CD4-positive, alpha-beta T cell treated with Interleukin-15 for 1 hour (primary cell): ENCODE data around the gene NOP56.

ENCODE experiments used
- DNase-seq: peaks from one replicate; pipeline ENCODE4 v3.0.0-alpha.2; 2020

Gene NOP56

GRCh38 chr20:2688041-2688591, 35.7 kb downstream of the NOP56 start:
- peak; percentile 79 for DNase-seq

GRCh38 chr20:2690213-2690612, 37.8 kb downstream of the NOP56 start:
- DNase-seq: no peak

DNA sequence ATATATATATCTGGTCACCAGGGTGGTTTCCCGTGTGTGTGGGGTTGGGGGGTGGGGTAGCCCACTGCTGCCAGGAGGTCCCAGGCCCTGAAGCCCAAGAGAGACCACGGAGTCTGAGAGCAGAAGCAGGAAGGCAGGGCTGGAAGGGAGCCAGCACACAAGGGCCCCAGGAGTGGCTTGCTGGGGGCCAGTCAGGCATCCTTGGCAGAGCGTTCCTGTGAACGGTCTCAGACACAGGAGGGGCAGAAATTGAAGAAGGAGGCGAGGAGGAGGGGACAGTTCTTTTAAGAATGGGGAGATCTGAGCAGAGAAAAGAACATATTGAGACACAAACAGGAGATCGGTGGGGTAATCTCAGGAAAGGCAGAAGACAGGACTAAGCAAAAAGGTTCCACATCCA, 38.3 kb downstream of the NOP56 start:
- DNase-seq: peak; percentile 2

DNA sequence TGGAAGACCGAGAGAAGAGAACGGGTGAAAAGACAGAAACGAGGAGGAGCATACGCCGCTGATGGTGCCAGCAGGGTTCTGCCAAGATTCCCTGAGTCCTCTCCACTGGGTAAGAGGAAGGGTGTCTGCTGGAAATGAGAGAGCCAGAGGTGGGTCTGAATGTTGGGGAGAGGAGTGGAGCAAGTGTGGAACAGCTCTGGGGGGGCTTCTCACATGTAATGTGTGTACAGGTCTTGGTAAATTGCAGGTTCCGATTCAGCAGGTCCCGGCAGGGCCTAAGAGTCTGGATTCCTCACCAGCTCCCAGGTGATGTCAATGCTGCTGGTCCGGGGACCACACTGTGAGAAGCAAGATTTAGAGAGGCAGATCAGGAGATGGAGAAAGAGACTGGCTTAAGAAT, 38.7 kb downstream of the NOP56 start:
- DNase-seq: peak; percentile 11

GRCh38 chr20:2691663-2692035, 39.2 kb downstream of the NOP56 start:
- no peak for DNase-seq

DNA sequence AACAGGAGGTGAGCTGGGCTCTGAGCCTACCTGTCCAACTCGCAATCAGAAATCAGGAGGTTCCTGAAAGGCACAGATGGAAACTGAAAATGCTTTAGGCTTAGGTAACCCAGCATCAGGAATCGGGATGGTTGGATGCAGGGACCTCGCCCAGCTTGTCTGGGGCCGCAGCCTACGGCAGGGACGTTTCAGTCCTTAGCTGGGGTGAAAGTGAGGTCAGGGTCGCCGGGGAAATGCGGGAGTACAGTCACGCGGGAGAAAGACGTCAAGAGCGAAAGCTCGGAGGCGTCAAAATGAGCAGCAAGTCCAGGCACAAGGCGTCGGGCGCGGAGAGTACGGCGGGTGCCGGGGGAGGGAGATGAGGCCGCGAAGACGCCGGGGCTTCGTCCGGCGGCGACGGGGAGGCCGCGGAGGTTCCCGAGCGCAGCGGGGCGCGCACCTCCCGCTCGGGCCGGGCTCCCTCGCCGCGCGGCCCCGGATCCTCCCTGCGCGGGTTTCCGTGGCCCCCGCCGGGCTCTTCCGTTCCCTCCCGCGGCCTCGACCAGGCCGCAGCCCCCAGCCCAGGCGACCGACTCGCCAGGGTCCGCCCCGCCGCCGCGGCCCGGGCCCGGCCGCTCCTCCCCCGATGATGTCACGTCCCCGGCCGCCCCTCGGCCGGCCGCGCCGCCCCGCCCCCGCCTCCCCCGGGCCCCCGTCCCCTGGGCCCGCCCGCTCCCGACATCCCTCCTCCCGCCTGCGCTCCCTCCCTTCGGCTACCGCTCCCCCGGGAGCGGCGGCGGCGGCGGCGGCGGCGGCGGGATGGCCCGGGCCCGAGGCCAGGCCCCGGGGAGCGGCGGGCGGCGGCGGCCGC, 39.8 kb downstream of the NOP56 start, which contains the start of gene EBF4:
Gene EBF4, plus strand, starts transcription at position 745 of the 850 bp plus-strand sequence. CDS start 866 bp downstream, outside the sequence.
- peak; percentile 30 for DNase-seq

DNA sequence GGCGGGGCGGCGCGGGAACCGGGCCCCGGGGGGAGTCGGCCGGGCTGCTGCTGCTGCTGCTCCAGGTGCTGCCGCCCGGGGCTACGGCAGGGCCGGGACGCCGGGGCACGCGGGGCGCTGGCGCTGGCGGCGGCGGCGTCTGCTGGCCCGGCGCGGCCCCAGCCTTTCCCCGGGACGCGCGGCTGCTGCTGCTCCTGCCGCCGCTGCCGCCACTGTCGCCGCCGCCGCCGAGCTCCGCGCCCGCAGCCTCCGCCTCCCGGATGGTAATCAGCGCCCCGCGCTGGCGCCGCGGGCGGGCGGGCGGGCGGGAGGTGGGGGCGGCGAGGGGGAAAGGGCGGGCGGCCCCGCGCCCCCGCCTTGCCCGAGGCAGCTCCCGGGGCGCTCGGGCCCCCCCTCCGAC, 40.5 kb downstream of the NOP56 start:
- DNase-seq: no peak

DNA sequence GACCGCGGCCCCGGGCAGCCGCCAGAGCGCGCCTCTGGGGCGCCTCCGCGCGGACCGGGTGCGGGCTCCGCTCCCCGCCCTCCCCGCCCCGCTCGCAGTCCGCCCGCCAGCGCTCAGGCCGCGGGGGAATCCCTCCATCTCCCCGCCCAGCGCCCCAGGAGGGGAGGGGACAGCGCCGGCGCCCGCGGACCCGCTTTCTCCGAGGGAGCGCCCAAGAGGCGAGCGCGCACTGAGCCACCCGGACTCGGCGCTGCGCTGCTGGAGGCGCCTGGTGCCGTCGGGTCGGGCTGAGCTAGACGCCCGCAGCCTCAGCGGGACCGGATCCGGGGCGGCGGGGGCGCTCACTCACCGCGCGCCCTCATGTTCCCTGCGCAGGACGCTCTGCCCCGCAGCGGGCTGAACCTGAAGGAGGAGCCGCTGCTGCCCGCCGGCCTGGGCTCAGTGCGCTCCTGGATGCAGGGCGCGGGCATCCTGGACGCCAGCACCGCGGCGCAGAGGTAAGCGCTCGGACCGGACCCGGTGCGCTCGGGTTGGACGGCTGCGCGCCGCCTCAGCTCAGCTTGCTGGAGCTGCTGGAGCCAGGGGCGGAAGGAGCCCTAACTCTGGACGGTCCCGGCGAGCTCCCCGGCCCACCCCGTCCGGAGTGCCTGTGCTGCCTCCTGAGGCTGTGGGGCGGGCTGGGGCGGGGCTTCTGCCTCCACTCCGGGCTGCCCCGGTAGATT, 41.0 kb downstream of the NOP56 start:
- peak; percentile 57 for DNase-seq

DNA sequence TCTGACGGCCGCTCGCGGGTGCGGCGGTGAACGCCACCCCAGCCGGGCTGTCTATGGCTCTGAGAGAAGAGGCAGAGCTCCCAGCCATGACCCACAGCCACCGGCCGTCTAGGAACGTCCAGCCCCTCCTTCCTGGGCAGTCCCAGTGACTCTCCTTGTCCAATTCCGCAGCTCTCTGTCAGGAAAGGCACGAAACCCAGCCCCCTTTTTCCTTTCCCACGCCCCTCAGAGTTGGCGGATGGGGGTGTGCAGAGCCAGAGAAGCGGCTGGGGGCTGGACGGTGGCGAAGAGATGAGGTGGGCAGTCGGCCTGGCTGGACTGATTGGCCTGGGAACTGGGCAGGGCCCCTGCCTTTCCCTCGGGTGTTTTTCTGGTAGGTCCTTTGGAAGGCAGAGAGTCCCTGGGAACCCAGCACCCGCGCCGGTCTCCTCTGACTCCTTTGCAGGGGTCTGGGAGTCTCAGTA, 41.6 kb downstream of the NOP56 start:
- peak; percentile 12 for DNase-seq

DNA sequence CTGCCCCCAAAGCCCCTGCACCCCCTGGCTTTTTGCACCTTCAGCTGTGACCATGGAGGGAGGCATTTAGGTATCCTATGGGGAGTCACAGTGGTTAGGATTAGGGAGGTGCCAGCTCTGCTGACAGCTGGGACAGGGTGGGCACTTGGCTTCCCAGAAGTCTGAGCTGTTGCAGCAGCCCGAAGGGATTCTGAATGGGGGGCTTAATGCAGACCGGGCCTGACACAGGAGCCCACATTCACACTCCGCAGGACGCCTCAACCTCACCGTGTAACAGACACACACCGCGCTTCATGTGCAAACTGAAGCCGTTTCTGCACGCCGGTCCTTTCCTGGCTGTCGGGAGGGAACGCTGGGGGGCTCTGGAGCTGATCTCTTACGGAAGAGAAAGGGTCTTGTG, 42.1 kb downstream of the NOP56 start:
- peak; percentile 14 for DNase-seq

DNA sequence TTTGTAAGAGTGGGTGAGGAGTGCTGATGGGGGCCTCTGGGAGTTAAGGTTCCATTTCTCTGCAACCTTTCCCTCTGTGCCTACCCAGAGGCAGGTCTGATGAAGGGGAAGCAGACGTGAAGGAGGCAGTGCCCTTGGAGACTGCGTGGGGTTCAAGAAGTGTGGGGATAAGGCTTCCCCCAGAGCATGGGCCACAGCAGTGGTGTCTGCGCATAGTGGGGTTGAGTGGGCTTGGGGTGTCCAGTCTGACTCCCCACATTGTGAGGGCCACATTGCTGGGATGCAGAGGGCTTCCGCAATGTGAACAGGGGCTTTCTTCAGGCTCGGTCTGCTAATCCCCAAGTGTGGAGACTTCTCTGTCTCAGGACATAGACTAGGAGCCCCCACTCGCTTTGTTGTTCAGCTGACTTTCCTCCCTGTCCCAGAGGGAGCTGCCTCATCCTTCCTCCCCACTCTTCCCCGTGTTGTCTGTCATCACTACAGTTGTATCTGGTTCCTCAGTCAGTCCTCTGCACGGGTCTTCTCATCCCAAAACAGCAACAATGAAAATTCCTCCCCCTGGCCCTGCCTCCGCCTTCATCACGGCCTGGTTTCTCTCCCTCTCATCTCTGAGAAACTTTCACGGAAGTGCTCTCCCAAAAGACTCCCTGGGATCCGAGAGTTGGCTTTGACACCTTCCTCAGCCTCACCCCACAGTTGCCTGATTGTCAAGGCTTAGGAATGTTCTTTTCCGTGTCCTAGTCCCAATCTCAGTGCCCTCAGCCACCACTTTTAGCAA, 43.0 kb downstream of the NOP56 start:
- peak; percentile 7 for DNase-seq

DNA sequence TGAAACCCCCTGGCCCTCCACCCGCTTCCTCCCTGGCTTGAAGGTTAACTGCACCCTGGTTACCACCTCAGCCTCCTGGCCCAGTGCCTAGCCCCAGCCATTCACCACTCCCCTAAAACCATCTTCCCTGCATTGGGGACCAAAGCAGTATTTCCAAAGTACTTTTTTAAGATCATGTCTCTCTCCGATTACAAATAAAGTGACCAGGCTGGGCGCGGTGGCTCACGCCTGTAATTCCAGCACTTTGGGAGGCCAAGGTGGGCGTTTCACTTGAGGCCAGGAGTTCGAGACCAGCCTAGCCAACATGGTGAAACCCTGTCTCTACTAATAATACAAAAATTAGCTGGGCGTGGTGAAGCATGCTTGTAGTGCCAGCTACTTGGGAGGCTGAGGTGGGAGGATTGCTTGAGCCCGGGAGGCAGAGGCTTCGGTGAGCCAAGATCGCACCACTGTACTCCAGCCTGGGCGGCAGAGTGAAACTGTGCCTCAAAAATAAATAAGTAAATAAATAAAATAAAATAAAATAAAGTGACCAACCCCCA, 43.6 kb downstream of the NOP56 start:
- peak; percentile 1 for DNase-seq

DNA sequence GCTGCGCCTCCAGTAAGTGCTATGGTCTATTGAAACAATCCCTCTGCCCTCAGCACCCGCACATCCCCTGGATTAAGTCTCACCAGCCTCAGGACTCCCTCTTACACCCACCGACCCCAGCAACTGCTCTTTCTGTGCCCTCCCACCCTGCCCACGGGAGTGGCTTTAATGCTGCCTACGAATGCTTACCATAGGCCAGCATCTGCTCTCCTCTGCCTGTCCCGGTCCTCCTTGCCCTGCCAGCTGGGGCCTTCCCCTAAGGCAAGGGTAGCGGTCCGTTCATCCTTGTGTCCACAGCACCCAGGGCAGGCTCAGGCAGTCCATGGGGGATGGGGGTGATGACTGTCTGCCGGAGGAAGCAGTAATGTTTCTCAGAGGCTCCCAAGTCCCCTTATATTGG, 44.2 kb downstream of the NOP56 start:
- peak; percentile 7 for DNase-seq

- peak; percentile 13 for DNase-seq
Measured at GRCh38 chr20:2697768-2698167, 45.3 kb downstream of the NOP56 start.

DNA sequence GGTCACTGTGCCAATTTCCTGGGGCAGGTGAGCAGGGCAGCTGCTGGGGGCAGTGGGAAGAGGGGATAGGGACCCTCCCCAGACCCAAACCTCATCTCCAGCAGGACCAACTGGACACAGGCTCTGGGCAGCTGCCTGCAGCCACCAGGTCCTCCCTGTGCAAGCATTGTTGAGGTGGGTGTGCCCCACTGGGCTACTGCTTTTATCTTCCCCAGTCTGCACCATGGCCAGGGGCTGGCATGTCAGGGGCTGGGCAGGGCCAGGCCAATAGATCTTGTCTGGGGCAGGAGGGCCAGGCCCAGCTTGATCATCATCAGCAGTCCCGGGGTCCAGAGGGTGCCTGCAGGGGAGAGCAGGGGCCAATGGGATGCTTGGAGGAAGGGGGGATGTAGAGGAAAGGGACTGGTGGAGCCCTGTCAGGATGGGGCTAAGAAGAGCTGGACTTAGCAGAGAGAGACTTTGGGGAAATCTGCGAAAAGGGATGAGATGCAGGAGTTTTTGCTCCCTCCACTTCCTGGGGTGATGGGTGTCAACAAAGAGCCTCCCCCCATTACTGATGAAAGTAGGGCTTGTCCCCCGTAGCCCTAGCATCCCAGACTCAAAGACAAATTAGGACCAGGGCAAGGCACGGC, 45.9 kb downstream of the NOP56 start:
- DNase-seq: no peak

- DNase-seq: no peak
Measured at GRCh38 chr20:2698912-2699311, 46.5 kb downstream of the NOP56 start.

- DNase-seq: no peak
Measured at GRCh38 chr20:2699775-2700413, 47.5 kb downstream of the NOP56 start.

DNA sequence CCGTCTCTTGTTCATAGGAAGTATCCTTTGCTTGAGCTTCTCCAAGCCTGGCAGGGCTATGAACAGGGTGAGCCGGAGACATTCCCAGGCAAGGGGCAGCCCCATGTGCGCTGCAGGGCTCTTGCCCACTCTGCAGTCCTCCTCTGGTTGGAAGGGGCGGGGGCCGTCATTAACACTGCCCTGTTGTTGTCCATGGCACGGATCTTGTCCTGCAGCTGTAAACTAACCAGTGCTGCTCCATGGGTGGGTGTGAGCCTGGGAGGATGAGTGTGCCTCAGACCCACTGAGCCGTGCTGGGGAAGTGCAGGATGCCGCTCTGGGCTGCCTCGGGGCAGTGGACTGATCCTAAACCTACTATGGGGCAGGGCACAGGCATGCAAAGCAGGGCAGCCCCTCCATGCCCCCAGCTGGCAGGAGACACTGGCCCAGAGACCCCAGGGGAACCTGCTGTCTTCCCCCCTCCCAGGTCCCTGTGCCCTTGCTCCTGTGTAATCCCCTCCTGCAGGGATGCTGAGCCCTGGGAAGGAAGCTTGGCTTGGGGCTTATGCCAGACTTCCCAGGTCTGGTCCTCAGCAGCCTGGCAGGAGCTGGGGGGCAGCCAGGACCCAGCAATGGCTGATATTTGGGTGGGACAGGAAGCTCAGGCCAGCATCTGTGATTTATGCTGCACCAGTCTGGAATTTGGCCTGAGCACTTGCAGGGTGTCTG, 48.6 kb downstream of the NOP56 start:
- no peak for DNase-seq

GRCh38 chr20:2701671-2702081, 49.2 kb downstream of the NOP56 start:
- DNase-seq: no peak

DNA sequence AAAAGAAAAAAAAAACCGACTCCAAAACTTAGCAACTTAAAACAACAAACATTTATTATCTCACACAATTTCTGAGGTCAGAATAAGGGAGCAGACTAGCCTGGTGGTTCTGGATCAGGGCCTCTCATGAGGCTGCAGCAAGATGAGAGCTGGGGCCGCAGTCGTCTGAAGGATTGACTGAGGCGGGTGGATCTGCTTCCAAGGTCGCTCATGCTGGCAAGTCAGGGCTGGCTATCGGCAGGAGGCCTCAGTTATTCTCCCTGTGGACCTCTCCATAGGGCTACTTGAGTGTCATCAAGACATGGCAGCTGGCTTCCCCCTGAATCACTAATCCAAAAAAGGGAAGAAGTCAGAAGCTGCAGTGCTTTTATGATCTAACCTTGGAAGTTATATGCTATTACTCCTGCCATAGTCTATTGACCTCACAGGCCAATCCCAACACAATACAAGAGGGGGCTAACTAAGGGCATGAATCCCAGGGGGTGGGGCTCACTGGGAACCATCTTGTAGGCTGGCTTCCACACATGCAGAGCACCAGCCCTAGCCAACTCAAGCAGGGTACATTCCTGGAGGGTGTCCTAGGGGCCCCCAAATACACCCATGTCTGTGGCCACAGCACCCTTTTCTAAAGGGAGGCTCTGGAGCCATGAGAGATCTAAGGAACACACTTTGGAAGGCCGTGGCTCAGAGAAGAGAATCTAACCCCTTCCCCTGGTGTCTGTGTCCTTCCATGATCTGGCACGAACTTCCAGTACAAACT, 51.5 kb downstream of the NOP56 start:
- DNase-seq: no peak
